Measurements from ENCODE around the gene VSIR. TPM values are rescaled to one million over a fixed set of nuclear protein-coding genes. Genes with fewer than 3 reads are reported as not detected.

Gene VSIR
- total RNA-seq, 1 experiment from 2014 or later = 18.5 TPM

GRCh38 chr10:71737001-71737833 is 36.1 kb downstream of the VSIR start:
- DNase-seq (ENCODE audit: low read depth, low spot score) (no peak), ATAC-seq (no peak)
- Histone ChIP-seq H3K4me2 (ENCODE audit: low read length) (peak overlapping the region; percentile 59; the same call in 1 of the 2 replicates), H3K27me3 (ENCODE audit: insufficient read depth, low read length) (no peaks in the 10 kb centered on the region), H3K9me3 (ENCODE audit: control insufficient read depth in 1 of 2, insufficient read depth in 1 of 2, low read depth in 1 of 2, low read length in 2 of 2) (no peaks in the 10 kb centered on the region), H3K27ac (ENCODE audit: low read depth, low read length) (no peak overlapping the region; the same call in 1 of the 2 replicates), H3K9me2 (ENCODE audit: insufficient read depth) (no peaks in the 10 kb centered on the region), H2AFZ (ENCODE audit: low read depth, low read length, poor library complexity, severe bottlenecking) (no peak overlapping the region), H3K79me2 (ENCODE audit: insufficient read depth, low read length) (no peaks in the 10 kb centered on the region), H3K9ac (ENCODE audit: low read length) (no peak overlapping the region), H3K4me3 (replicated peaks in 1 of 2; ENCODE audit: low read depth in 1 of 2, low read length in 2 of 2) (no peak overlapping the region), H3K36me3 (ENCODE audit: control insufficient read depth in 1 of 2, insufficient read depth in 2 of 2, low read length in 2 of 2) (no peaks in the 10 kb centered on the region), H4K20me1 (ENCODE audit: insufficient read depth) (no peaks in the 10 kb centered on the region), H3K4me1 (ENCODE audit: control insufficient read depth in 1 of 2, insufficient read depth in 2 of 2, low read length in 2 of 2) (peaks cover 12 to 19% of the 10 kb centered on the region in 2 experiments; a peak in 3 of 4 replicates)
- RAD21 ChIA-PET (ENCODE audit: low non-redundant PET in 1 of 2, low total read pairs in 2 of 2, uncharacterized antibody in 2 of 2, unreplicated experiment in 2 of 2) = no interaction called here
- POLR2A ChIA-PET = no interaction called here
- BruUV-seq (replicated peaks) = no TSS peak
- CTCF ChIA-PET = no interaction called here
- intact Hi-C loops (cut with micrococcal nuclease) = no loop called here
- TF ChIP-seq SP1 (IDR thresholded peaks at IDR 0.05; ENCODE audit: low read depth) (no peak), SIN3A (IDR thresholded peaks at IDR 0.05; ENCODE audit: low read depth) (no peak), JUND (IDR thresholded peaks at IDR 0.05) (no peak), EZH2 (IDR thresholded peaks at IDR 0.05) (no peak), POLR2A (IDR thresholded peaks at IDR 0.05; ENCODE audit: borderline replicate concordance, extremely low read depth, insufficient read depth, insufficient read length) (no peak), ELF1 (IDR thresholded peaks at IDR 0.05; ENCODE audit: borderline replicate concordance, low read depth) (no peak), MAX (IDR thresholded peaks at IDR 0.05) (no peak), ZFX (IDR thresholded peaks at IDR 0.05) (no peak), REST (IDR thresholded peaks at IDR 0.05; ENCODE audit: low read depth) (no peak), SRF (IDR thresholded peaks at IDR 0.05; ENCODE audit: low read depth) (no peak), RAD21 (IDR thresholded peaks at IDR 0.05; ENCODE audit: low read depth) (no peak), CEBPB (IDR thresholded peaks at IDR 0.05; ENCODE audit: low read depth) (no peak), CTCF (IDR thresholded peaks at IDR 0.05 in 2 of 3, conservative IDR thresholded peaks at IDR 0.05 in 1 of 3; ENCODE audit: borderline replicate concordance in 1 of 3, insufficient read depth in 1 of 3, low read depth in 2 of 3, low read length in 2 of 3) (no peak), FOSL1 (IDR thresholded peaks at IDR 0.05; ENCODE audit: low read depth) (no peak), YY1 (IDR thresholded peaks at IDR 0.05; ENCODE audit: extremely low read depth, insufficient replicate concordance, low read depth, low read length) (no peak), CBX3 (IDR thresholded peaks at IDR 0.05; ENCODE audit: low read depth) (no peak), POLR2AphosphoS5 (IDR thresholded peaks at IDR 0.05; ENCODE audit: low read depth, low read length) (no peak)

Data from HCT116 (cell line).